ENCODE data around the gene MBNL2. TPM values are rescaled to one million over a fixed set of nuclear protein-coding genes. Genes with fewer than 3 reads are reported as not detected.

The MBNL2 gene
- total and polyA plus RNA-seq, 4 donors = 26.5 to 79.4 (median 55.7) TPM

GRCh38 chr13:97256343-97256783 is 34.2 kb downstream of the MBNL2 start:
- peaks cover 20 to 24% of the 10 kb centered on the region in 2 donors for H3K4me1 ChIP-seq (ENCODE audit: control insufficient read depth in 1 of 2, insufficient read depth in 2 of 2, low read length in 2 of 2)
- H3K27me3 ChIP-seq (ENCODE audit: control insufficient read depth in 1 of 2, insufficient read depth in 2 of 2, low read length in 1 of 2) = no peaks in the 10 kb centered on the region
- no peak overlapping the region for H3K4me3 ChIP-seq (ENCODE audit: low read length in 2 of 2)
- H3K9me3 ChIP-seq (ENCODE audit: control insufficient read depth, low read length) = no peaks in the 10 kb centered on the region
- WGBS, 2 donors = 10 to 13% methylated on average over 5 of the region's 5 CpGs
- peak; percentile 69 for ATAC-seq (ENCODE audit: low FRiP score)
- H3K36me3 ChIP-seq (ENCODE audit: control insufficient read depth in 1 of 2, insufficient read depth in 2 of 2, low read length in 1 of 2) = no peaks in the 10 kb centered on the region
- H3K27ac ChIP-seq (ENCODE audit: low read depth in 1 of 2, low read length in 2 of 2) = peak overlapping the region in 1 of 2 donors; percentile 46
- DNase-seq = no peak
- intact Hi-C loops (cut with DNase I) = loop anchor here (2.0 to 10.0 kb wide), 3 partner anchors 32 to 178 kb away; partner anchors contain the start of genes MBNL2 (in 1 of the 2) and RAP2A (in 1 of the 2)

DNA sequence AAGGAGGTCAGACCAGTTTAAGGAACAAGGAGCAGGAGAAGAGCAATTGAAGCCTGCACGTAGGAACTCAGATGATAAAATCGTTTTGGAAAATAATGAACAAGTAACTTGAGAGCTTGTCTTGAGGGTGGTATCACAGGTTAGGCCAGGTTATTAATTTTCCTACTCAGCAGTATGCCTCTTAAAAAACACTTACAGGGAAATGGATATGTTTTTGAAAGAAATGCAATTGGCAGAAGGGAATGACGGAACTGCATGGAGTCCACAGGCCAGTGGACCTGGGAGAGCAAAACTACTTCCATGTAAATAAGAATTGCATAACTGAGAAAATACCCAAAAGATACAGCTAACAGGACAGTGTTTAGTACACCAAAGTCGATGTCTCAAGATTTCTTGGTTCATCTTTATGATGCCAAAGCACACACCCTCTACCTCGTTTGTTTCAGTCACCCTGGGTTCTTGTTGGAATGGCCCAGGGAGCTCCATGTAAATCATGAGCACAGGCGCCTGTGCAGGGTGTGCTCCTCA is 35.2 kb downstream of the MBNL2 start:
- WGBS, 2 donors = 87 to 89% methylated on average over 6 of the region's 6 CpGs
- ATAC-seq (ENCODE audit: low FRiP score) (no peak), DNase-seq (no peak)
- peak overlapping the region; percentile 23 to 67 for H3K27ac ChIP-seq (ENCODE audit: low read depth in 1 of 2, low read length in 2 of 2)
- H3K36me3 ChIP-seq (ENCODE audit: control insufficient read depth in 1 of 2, insufficient read depth in 2 of 2, low read length in 1 of 2) = no peaks in the 10 kb centered on the region
- peaks cover 24 to 26% of the 10 kb centered on the region in 2 donors for H3K4me1 ChIP-seq (ENCODE audit: control insufficient read depth in 1 of 2, insufficient read depth in 2 of 2, low read length in 2 of 2)
- no peak overlapping the region for H3K4me3 ChIP-seq (ENCODE audit: low read length in 2 of 2)
- no peaks in the 10 kb centered on the region for H3K27me3 ChIP-seq (ENCODE audit: control insufficient read depth in 1 of 2, insufficient read depth in 2 of 2, low read length in 1 of 2)
- no peaks in the 10 kb centered on the region for H3K9me3 ChIP-seq (ENCODE audit: control insufficient read depth, low read length)
- intact Hi-C loops (cut with DNase I) = loop anchor here (2.0 to 10.0 kb wide), 3 partner anchors 32 to 178 kb away; partner anchors contain the start of genes MBNL2 (in 1 of the 2) and RAP2A (in 1 of the 2)

GRCh38 chr13:97257800-97258799 is 36.0 kb downstream of the MBNL2 start:
- DNase-seq = peak; percentile 59 to 82
- no peaks in the 10 kb centered on the region for H3K36me3 ChIP-seq (ENCODE audit: control insufficient read depth in 1 of 2, insufficient read depth in 2 of 2, low read length in 1 of 2)
- H3K27me3 ChIP-seq (ENCODE audit: control insufficient read depth in 1 of 2, insufficient read depth in 2 of 2, low read length in 1 of 2) = no peaks in the 10 kb centered on the region
- peak overlapping the region; percentile 39 to 83 for H3K27ac ChIP-seq (ENCODE audit: low read depth in 1 of 2, low read length in 2 of 2)
- intact Hi-C loops (cut with DNase I) = loop anchor here (2.0 to 10.0 kb wide), 3 partner anchors 33 to 177 kb away; partner anchors contain the start of genes MBNL2 (in 1 of the 2) and RAP2A (in 1 of the 2)
- 58 to 65% methylated on average over 13 of the region's 13 CpGs for WGBS, 2 donors
- H3K9me3 ChIP-seq (ENCODE audit: control insufficient read depth, low read length) = no peaks in the 10 kb centered on the region
- H3K4me1 ChIP-seq (ENCODE audit: control insufficient read depth in 1 of 2, insufficient read depth in 2 of 2, low read length in 2 of 2) = peaks cover 24 to 26% of the 10 kb centered on the region in 2 donors
- no peak overlapping the region for H3K4me3 ChIP-seq (ENCODE audit: low read length in 2 of 2)
- peak; percentile 42 for ATAC-seq (ENCODE audit: low FRiP score)

- Histone ChIP-seq H3K4me3 (ENCODE audit: low read length in 2 of 2) (no peak overlapping the region), H3K9me3 (ENCODE audit: control insufficient read depth, low read length) (no peaks in the 10 kb centered on the region), H3K27me3 (ENCODE audit: control insufficient read depth in 1 of 2, insufficient read depth in 2 of 2, low read length in 1 of 2) (no peaks in the 10 kb centered on the region), H3K27ac (ENCODE audit: low read depth in 1 of 2, low read length in 2 of 2) (peak overlapping the region; percentile 59 to 83), H3K36me3 (ENCODE audit: control insufficient read depth in 1 of 2, insufficient read depth in 2 of 2, low read length in 1 of 2) (no peaks in the 10 kb centered on the region), H3K4me1 (ENCODE audit: control insufficient read depth in 1 of 2, insufficient read depth in 2 of 2, low read length in 2 of 2) (peaks cover 24 to 26% of the 10 kb centered on the region in 2 donors)
- DNase-seq = no peak
- WGBS, 2 donors = 53 to 59% methylated on average over 2 of the region's 2 CpGs
- ATAC-seq (ENCODE audit: low FRiP score) = no peak
- intact Hi-C loops (cut with DNase I) = loop anchor here in 1 of 2 donors (5.0 to 10.0 kb wide), 2 partner anchors 36 to 176 kb away; partner anchors contain the start of genes MBNL2 and RAP2A
Observed at GRCh38 chr13:97258801-97259200, 36.7 kb downstream of the MBNL2 start.

DNA sequence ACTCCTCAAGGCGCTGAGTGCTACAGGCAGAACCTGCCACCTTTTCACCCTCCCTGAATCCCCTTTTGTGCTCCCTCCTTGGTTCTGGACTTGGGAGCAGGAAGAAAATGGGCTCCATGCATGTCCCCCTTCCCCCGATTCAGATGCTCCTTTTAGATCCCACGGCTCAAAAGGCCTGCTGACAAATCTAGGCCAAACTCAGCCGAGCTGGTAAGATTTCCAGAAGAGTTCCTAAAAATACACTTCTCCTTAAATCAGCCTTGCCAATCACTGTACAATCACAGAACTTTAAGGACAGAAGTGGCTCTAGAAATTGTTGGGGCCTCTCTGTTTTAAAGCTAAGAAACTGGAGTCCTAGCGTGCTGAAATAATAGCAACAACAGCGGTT is 37.3 kb downstream of the MBNL2 start:
- ATAC-seq (ENCODE audit: low FRiP score) = no peak
- Histone ChIP-seq H3K36me3 (ENCODE audit: control insufficient read depth in 1 of 2, insufficient read depth in 2 of 2, low read length in 1 of 2) (no peaks in the 10 kb centered on the region), H3K27me3 (ENCODE audit: control insufficient read depth in 1 of 2, insufficient read depth in 2 of 2, low read length in 1 of 2) (no peaks in the 10 kb centered on the region), H3K27ac (ENCODE audit: low read depth in 1 of 2, low read length in 2 of 2) (peak overlapping the region; percentile 59 to 83), H3K4me3 (ENCODE audit: low read length in 2 of 2) (no peak overlapping the region), H3K4me1 (ENCODE audit: control insufficient read depth in 1 of 2, insufficient read depth in 2 of 2, low read length in 2 of 2) (peaks cover 24 to 26% of the 10 kb centered on the region in 2 donors), H3K9me3 (ENCODE audit: control insufficient read depth, low read length) (no peaks in the 10 kb centered on the region)
- intact Hi-C loops (cut with DNase I) = loop anchor here in 1 of 2 donors (5.0 to 10.0 kb wide), 2 partner anchors 37 to 175 kb away; partner anchors contain the start of genes MBNL2 and RAP2A
- WGBS, 2 donors = 36 to 40% methylated on average over 6 of the region's 6 CpGs
- DNase-seq = no peak

GRCh38 chr13:97259798-97260714 is 37.9 kb downstream of the MBNL2 start:
- DNase-seq (no peak), ATAC-seq (ENCODE audit: low FRiP score) (no peak)
- Histone ChIP-seq H3K27me3 (ENCODE audit: control insufficient read depth in 1 of 2, insufficient read depth in 2 of 2, low read length in 1 of 2) (no peaks in the 10 kb centered on the region), H3K27ac (ENCODE audit: low read depth in 1 of 2, low read length in 2 of 2) (peak overlapping the region; percentile 18 to 64), H3K4me1 (ENCODE audit: control insufficient read depth in 1 of 2, insufficient read depth in 2 of 2, low read length in 2 of 2) (peaks cover 21 to 24% of the 10 kb centered on the region in 2 donors), H3K4me3 (ENCODE audit: low read length in 2 of 2) (no peak overlapping the region), H3K36me3 (ENCODE audit: control insufficient read depth in 1 of 2, insufficient read depth in 2 of 2, low read length in 1 of 2) (no peaks in the 10 kb centered on the region), H3K9me3 (ENCODE audit: control insufficient read depth, low read length) (no peaks in the 10 kb centered on the region)
- intact Hi-C loops (cut with DNase I) = loop anchor here in 1 of 2 donors (5.0 to 10.0 kb wide), 2 partner anchors 38 to 175 kb away; partner anchors contain the start of genes MBNL2 and RAP2A
- 78 to 79% methylated on average over 12 of the region's 12 CpGs for WGBS, 2 donors

GRCh38 chr13:97261254-97262005 is 39.3 kb downstream of the MBNL2 start:
- H3K27ac ChIP-seq (ENCODE audit: low read depth in 1 of 2, low read length in 2 of 2) = peak overlapping the region in 1 of 2 donors; percentile 17
- H3K9me3 ChIP-seq (ENCODE audit: control insufficient read depth, low read length) = no peaks in the 10 kb centered on the region
- no peaks in the 10 kb centered on the region for H3K36me3 ChIP-seq (ENCODE audit: control insufficient read depth in 1 of 2, insufficient read depth in 2 of 2, low read length in 1 of 2)
- WGBS, 2 donors = 67 to 70% methylated on average over 9 of the region's 9 CpGs
- intact Hi-C loops (cut with DNase I) = no loop called here
- H3K4me1 ChIP-seq (ENCODE audit: control insufficient read depth in 1 of 2, insufficient read depth in 2 of 2, low read length in 2 of 2) = peaks cover 18 to 20% of the 10 kb centered on the region in 2 donors
- no peak overlapping the region for H3K4me3 ChIP-seq (ENCODE audit: low read length in 2 of 2)
- DNase-seq (no peak), ATAC-seq (ENCODE audit: low FRiP score) (no peak)
- no peaks in the 10 kb centered on the region for H3K27me3 ChIP-seq (ENCODE audit: control insufficient read depth in 1 of 2, insufficient read depth in 2 of 2, low read length in 1 of 2)

All from aorta (tissue), 5 donors.